CD4-positive, alpha-beta T cell treated with Interleukin-6 for 4 hours (primary cell): ENCODE data around the gene PANX2.
"Not testable (repeated sequence)": the region's sequence is repeated elsewhere in the genome, so short reads cannot be mapped to it uniquely, and the experiment has no call there.

Experiments
- DNase-seq: peaks from one replicate; pipeline ENCODE4 v3.0.0-alpha.2; 2020; ENCODE audit warnings: mixed read lengths

The PANX2 gene, protein sequence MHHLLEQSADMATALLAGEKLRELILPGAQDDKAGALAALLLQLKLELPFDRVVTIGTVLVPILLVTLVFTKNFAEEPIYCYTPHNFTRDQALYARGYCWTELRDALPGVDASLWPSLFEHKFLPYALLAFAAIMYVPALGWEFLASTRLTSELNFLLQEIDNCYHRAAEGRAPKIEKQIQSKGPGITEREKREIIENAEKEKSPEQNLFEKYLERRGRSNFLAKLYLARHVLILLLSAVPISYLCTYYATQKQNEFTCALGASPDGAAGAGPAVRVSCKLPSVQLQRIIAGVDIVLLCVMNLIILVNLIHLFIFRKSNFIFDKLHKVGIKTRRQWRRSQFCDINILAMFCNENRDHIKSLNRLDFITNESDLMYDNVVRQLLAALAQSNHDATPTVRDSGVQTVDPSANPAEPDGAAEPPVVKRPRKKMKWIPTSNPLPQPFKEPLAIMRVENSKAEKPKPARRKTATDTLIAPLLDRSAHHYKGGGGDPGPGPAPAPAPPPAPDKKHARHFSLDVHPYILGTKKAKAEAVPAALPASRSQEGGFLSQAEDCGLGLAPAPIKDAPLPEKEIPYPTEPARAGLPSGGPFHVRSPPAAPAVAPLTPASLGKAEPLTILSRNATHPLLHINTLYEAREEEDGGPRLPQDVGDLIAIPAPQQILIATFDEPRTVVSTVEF

DNA sequence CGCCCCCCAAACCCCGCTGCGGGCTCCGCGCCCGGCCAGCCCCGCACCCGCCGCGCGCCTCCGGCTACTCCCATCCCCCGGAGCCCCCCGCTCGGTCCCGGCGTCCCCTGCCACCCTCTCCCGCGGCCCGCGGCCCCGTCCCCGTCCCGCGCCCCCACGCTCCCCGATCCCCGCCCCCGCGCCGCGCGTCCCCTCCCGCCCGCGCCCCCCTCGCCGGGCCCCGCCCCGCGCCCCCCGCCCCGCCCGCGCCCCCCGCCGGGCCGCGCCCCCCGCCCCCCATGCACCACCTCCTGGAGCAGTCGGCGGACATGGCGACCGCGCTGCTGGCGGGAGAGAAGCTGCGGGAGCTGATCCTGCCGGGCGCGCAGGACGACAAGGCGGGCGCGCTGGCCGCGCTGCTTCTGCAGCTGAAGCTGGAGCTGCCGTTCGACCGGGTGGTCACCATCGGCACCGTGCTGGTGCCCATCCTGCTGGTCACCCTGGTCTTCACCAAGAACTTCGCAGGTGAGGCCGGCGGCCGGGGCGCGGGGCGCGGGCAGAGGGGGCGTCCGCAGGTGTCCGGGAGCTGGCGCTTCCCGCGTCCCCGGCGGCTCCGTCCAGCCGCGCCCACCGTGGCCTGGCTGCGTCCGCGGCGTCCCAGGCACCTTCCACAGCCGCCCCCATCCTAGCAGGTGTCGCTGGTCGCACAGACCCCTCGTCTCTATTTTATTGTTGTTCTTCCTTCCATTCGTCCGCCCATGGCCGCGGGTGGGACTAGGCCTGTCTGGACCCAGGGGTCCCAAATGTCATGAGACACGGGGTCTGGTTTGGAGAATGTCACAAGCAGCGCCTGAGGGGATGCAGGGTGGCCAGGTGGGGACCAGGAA lies at the start of gene PANX2:
Gene PANX2, plus strand, starts transcription at position 279 of the 866 bp plus-strand sequence. Its CDS starts 0 bp downstream, at position 279.
- no peak for DNase-seq

DNA sequence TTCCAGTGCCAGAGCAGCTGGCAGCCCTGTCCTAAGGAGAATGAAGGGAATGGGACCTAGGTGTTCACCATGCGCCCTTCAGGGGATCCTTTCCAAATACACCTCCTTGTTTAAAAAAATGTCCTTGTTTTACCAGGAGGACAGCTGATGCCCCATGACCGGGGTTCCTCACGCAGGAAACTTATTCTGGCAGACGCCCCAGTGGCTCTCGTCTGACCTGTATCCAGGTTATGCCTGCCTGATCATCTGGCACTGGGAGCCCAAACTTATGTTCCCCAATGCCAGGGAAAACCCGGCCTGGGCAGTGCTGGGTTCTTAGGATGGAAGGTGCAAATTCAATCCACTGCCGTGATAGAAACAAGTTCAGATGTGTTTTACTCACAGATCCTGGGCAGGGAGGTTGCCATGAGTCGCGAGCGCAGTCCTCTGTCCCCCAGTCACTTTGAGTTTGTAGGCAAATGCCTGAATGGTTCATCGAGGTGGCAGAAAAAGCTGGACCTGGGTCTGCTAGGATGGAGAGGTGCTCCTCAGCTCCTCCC lies 49.3 kb upstream of the PANX2 start:
- no peak for DNase-seq

DNA sequence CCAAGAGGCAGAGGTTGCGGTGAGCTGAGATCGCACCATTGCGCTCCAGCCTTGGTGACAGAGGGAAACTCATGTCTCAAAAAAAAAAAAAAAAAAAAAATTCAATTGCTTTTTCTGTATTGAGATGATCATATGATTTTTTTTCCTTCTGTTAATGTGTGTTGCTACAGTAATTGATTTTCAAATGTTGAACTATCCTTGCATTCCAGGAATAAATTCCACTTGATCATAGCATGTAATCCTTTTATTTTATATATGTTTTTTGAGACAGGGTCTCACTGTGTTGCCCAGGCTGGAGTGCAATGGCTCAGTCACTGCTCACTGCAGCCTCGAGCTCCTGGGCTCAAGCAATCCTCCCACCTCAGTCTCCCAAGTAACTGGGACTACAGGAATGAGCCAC lies 47.4 kb upstream of the PANX2 start:
- DNase-seq = no peak

DNA sequence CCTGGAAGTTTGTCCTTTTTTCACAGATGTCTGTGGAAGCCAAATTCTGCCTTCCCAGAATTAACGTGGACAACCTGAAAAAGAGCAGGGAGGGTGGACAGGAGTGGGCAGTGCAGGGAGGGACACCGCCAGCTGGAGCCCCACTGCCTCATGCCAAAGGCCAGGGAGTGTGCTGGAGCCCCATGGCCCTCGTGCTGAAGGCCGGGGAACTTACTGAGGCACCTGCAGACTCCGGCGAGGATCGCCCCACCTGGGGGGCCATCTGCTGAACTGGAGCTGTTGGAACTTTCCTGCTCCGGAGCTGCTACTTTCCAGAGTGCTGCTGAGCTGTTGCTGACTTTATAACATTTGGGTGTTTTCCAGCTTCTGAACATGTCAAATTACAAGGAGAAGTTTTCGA lies 45.5 kb upstream of the PANX2 start:
- DNase-seq = no peak

DNA sequence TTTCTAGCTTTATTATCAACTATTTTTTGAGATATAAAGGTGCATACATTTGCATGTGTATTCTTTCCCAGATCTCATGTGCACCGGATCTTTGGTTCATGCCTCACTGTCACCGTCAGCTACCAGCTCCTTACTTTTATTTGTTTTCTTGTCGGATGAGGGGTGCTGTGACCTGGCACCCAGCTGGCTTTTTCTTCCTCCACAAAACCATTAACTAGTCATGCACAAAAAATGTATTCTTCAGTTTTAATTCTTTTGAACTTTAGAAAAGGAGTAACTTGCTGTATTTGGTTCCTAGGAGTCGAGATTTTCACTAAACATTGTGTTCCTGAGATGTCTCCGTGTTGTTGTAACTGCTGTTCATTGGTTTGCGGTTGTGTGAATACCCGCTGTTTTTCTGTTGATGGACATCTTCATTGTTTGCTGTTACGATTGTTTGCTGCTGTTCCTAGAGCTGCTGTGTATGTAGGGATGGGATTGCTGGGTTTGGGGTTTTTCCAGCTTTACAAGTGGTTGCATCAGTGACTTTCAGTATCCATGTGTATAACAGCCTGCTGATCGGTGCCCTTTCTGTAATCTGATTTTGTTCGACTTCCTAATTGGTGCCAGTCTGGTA lies 41.3 kb upstream of the PANX2 start:
- DNase-seq = no peak

DNA sequence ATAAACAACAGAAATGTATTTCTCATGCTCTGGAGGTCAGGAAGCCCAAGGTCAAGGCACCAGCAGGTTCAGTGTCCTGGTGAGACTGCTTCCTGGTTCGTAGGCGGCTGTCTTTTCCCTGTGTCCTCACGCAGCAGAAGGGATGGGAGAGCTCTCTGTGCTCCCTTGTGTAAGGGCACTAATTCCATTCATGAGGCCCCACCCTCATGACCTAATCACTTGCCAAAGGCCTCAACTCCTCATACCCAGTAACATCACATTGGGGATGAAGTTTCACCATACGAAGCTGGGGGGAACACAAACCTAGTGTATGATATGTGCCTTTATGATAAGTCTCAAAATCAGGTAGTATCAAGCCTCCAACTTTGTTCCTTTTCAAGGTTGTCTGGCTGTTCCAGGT lies 38.6 kb upstream of the PANX2 start:
- no peak for DNase-seq

DNA sequence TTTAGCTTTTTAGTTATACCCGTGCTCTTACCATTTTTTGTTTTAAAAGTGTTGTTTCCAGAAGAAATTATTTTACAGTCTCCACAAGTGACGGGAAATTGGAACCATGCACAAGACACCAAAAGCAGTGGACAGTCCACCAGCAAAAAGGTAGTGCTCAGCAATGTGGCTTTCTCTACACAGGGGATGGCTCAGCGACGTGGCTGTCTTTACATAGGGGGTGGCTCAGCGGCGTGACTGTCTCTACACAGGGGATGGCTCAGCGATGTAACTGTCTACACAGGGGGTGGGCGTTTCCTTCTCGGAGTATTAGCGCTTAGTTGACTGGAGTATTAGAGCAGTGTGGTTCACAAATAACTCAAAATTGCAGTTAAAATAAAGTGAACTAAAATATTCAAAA lies 36.0 kb upstream of the PANX2 start:
- DNase-seq = no peak

DNA sequence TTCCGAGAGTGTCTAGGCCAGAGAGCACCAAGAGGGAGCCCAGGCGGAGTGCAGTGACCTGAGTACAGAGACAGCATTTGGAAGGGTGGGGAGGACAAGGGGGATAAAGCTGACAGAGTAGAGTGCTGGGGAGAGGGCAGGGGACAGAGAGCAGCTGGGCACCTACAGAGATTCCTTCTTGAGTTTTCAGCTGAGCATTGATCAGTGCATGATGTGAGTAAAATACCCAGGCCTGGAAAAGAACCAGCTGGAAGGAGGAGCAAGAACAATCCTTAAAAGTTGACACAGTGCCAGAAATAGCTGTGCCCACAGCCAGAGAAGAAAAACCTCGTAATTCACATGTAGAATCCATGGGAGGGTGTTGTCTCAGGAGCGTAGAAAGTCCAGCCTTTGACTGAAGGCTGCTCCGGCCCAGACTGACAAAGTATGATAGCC lies 33.9 kb upstream of the PANX2 start:
- no peak for DNase-seq

DNA sequence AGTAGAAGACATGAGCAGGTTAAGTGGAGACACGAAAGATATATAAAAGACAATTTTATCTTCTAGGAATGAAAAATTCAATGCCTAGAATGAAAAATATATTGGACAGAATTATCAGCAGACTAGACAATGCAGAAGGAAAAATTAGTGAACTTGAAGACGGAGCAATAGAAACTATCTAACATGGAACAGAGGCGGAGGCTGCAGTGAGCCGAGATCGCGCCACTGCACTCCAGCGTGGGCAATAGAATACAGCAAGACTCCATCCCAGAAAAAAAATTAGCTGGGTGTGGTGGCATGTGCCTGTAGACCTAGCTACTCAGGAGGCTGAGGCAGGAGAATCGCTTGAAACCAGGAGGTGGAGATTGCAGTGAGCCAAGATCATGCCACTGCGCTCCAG lies 33.3 kb upstream of the PANX2 start:
- DNase-seq = not testable (repeated sequence)

DNA sequence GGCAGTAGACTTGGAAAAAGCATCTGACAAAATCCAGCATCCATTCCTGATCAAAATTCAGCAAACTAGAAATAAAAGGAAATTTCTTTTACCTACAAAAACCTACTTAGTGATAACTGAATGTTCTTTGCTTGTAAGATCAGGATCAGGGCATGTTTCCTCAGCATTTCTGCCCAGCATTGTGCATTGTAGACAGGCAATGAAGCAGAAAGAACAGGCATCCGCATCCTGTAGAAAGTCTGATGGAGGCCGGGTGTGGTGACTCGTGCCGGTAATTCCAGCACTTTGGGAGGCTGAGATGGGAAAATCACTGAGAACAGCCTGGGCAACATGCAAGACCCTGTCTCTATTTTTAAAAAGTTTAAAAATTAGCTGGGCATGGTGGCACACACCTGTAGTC lies 32.5 kb upstream of the PANX2 start:
- DNase-seq = no peak

DNA sequence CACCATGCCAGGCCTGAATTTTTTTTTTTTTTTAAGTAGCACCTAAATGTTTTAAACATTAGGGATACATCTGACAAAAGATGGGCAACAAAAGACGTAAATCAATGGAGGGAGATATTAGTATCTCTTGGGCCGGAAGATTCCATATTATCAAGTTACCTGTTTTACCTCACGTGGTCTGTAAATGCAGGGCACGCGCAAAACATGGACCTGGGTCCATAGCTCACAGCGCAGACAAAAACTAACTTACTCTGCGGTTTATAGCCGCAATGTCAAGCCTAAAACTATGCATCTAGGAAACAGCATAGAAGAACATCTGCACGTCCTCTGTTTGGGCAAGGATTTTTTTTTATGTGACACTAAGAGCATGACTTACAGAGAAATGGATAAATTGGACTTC lies 31.5 kb upstream of the PANX2 start:
- DNase-seq = no peak

DNA sequence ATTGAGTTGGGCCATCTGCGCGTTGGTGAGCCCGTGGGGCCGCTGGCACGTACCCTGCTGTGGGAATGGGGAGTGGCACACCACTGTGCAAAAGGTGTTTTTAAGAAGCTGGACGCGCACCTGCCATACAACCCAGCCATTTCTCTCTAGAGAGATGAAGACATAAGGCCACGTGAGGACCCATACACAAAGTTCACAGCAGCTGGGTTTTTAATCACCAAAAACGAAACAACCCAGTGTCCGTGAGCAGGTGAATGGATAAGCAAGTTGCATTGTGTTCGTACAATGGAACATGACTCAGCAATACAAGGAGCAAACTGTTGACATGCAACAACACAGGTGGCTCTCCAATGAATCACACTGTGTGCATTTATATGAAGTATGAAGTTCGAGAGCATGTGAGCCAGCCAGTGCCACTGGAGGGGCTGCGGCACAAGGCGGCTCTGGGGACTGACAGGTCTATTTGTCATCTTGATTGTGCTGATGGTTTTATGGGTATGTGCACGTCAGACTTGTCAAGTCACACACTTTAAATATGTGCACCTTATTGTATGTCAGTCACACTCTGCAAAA lies 30.6 kb upstream of the PANX2 start:
- no peak for DNase-seq

DNA sequence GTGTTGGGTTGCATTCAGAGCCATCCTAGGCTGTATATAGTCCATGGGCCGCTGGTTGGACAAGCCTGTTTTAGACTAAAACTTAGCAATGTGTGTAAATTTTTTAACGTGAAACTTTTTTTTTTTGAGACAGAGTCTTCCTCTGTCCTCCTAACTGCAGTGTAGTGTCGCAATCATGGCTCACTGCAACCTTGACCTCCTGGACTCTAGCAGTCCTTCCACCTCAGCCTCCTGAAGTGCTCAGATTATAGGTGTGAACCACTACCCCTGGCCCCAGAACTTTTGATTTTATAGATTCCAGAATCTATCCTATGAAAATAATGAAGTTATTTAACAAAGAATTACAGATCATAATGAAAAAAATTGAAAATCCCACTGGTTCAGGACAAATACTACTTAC lies 29.9 kb upstream of the PANX2 start:
- DNase-seq = no peak

DNA sequence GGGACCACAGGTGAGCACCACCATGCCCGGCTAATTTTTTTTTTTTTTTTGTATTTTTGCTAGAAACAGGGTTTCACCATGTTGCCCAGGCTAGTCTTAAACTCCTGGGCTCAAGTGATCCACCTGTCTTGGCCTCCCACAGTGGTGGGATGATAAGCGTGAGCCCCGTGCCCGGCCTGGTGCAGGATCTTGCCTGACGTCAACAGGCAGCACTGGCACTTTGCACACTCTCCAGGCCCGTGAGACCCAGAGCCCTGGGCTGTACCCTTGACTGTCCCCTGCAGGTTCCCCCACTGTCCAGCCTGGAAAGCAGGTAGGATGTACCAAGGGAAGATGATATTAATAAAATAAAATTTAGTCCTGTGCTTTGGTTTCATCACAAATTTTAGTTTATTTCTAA lies 29.1 kb upstream of the PANX2 start:
- DNase-seq = no peak

DNA sequence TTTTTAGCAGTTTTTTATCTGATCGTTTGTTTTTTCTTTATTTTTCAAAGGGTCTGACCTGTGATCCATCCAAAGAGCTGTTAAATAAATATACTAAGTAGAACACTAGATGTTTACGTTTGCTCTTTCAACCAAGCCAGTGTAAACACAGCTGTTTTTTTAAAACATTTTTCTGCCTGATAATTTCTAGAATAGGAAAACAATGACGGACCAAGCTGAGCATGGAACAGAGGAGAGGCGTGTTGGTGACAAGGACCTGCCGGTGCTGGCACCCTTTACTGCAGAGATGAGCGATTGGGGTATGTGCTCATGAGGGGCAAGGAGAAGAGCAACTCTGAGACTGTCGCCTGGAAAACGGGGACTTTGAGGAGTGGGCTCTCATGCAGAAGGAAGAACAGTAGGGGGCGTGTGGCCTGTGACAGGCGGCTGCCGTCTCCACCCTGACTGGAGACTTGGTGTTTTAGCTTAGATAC lies 28.6 kb upstream of the PANX2 start:
- DNase-seq = no peak

DNA sequence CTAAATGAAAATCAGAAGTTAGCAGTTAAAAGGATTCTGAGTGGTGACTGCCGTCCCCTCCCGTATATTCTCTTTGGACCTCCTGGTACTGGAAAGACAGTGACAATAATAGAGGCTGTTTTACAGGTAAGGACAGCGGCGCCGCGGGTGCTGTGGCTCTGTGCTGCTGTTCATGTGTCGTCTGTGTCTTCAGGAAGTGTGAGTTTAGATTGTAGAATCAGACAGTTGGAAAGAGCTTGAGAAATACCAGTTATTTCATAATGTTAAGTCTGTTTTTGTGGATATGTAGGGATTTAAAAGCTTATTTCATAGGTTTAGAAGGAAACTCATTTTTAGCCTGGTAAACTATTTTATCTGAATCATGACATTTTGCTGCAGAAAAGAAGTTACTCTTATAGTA lies 27.4 kb upstream of the PANX2 start:
- DNase-seq = no peak

DNA sequence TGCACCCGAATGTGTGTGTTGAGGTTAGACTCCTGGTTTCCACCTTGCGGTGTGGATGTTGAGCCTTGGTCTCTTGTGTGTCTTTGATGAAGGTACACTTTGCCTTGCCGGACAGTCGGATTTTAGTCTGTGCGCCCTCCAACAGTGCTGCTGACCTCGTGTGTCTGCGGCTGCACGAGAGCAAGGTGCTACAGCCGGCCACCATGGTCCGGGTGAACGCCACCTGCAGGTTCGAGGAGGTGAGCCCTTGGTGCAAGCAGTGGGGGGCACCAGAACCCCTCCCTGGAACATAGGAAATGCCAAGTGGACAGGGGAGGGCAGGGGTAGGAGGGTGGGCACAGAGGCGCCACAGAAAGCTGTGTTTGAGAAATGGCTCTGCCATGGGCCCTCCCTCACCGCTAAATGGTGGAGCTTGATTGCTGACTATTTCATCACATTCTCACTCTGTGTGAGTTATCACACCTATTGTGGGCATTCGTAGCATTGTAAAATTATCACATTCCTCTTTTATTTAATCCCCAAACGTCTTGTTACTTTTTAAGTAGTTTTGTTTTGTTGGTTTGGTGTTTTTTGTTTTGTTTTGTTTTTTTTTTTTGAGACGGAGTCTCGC lies 26.4 kb upstream of the PANX2 start:
- DNase-seq = no peak

DNA sequence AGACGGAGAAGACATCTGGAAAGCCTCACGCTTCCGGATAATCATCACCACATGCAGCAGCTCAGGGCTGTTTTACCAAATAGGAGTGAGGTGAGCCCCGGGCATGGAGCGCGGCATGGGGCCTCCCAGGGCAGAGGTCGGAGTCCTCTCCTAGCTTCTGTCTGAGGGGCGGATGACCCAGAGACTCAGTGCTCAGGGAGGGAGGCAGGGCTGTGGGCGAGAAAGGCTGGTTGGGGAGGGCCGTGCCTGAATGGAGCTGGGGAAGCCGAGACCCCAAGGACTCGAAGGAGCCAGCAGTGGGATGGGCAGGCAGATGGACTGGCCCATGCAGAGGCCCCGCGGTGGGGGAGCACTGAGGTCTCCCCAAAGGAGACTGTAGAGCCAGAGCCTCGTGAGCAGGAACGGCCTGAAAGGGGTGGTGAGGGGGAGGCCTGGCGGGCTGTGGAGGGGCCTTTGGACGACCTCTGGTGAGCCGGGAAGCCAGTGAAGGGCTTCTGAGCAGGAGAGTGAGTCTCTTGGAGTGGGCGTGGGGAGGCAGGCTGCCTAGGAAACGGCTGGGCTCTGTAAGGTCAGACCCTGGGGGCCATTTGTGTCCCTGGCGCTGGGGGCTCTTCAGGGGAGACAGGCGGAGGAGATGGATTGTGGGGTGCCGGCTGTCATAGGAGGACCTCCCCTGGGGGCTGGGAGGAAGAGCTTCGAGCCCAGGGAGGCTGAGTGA lies 24.7 kb upstream of the PANX2 start:
- DNase-seq = no peak

DNA sequence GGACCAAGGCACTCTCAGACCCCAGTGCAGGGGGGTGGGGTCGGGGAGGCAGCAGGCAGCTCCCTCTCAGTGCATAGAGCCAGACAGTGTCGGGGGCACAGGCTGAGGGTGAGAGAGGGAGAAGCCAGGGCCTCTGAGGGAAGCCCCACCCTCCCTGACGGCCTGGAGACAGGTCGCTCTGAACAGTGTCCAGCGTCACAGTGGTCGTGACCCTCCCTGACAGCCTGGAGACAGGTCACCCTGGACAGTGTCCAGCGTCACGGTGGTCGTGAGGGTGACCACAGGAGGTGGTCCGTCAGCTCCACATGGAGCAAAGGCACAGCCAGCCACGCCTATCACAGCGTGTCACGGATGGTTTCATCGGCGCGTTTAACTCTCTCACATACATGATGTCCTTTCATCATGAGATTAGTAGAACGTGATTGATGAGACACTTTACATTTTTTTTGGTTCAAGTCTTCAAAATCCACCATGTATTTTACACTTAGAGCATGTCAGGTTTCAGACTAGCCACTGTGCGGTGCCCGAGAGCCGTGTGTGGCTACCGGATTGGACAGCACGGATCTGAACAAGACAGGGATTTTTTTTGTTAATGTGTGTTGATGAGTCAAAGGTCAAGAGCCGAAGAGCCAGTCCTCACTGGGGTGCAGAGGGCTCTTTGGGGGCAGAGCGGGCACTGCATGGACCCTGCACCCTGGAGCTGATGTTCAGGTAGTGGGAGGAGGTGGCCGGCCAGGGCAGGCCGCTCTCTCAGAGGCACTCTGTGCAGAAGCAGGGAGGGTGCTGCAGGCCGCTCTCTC lies 23.9 kb upstream of the PANX2 start:
- DNase-seq = no peak
